HEK293 (cell line): Measurements from ENCODE around the gene PSAPL1.

ENCODE experiments used
- CTCF ChIP-seq: fragments of 450-650 bp; formaldehyde crosslinking; IDR thresholded peaks from 2 replicates; pipeline ENCODE4 v1.5.1; 2016; ENCODE audit warnings: missing biosample characterization, missing genetic modification characterization
- KLF16 ChIP-seq: fragments of 450-650 bp; formaldehyde crosslinking; IDR thresholded peaks from 2 replicates; pipeline ENCODE4 v1.5.1; 2017; ENCODE audit warnings: missing biosample characterization, missing genetic modification characterization
- RBAK ChIP-seq: fragments of 450-650 bp; formaldehyde crosslinking; IDR thresholded peaks from 2 replicates; pipeline ENCODE4 v1.5.1; 2016; ENCODE audit warnings: missing biosample characterization, missing genetic modification characterization
- ZNF274 ChIP-seq, 2 experiments: fragments of 200-500 bp in 1 of 2; fragments of 450-650 bp in 1 of 2; sonication (Bioruptor generic) in 1 of 2; formaldehyde crosslinking in 1 of 2; IDR thresholded peaks; 2 replicates each; pipeline versions ENCODE4 v1.5.1 to v1.6.1; 2014 to 2016; ENCODE audit warnings: borderline replicate concordance in 1 of 2, inconsistent platforms in 1 of 2, low read length in 1 of 2, missing biosample characterization in 1 of 2, missing genetic modification characterization in 1 of 2
- ZNF398 ChIP-seq: fragments of 450-650 bp; formaldehyde crosslinking; IDR thresholded peaks from 2 replicates; pipeline ENCODE4 v1.5.1; 2017; ENCODE audit warnings: missing biosample characterization, missing genetic modification characterization
- ZNF501 ChIP-seq: fragments of 450-650 bp; formaldehyde crosslinking; IDR thresholded peaks from 2 replicates; pipeline ENCODE4 v1.5.1; 2016; ENCODE audit warnings: missing biosample characterization, missing genetic modification characterization
- TF ChIP-seq, protein P1 (sequence below): fragments of 450-650 bp; formaldehyde crosslinking; IDR thresholded peaks from 2 replicates; pipeline ENCODE4 v1.5.1; 2016; ENCODE audit warnings: missing biosample characterization, missing genetic modification characterization

DNA sequence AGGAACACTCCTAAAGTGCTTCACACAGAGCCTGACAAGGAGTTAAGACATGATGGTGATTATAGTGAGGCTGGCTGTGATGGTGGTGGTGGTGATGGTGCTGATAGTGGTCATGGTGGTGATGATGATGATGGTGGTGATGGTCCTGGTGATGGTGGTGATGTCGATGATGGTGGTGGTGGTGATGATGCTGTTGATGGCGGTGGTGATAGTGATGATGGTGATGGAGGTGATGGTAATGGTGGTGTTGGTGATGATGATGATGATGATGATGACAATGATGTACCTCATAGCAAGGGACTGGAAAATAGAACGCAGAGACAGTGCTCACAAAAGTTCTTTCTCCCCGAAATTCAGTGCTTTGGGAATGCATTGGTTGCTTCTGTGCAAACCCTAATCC lies 34.3 kb upstream of the PSAPL1 start:
- no peak for TF ChIP-seq ZNF274 (IDR thresholded peaks at IDR 0.05; ENCODE audit: low read length)
- TF ChIP-seq ZNF274 (tag by site-specific recombination; IDR thresholded peaks at IDR 0.05; ENCODE audit: borderline replicate concordance): no peak
- TF ChIP-seq, protein P1, sequence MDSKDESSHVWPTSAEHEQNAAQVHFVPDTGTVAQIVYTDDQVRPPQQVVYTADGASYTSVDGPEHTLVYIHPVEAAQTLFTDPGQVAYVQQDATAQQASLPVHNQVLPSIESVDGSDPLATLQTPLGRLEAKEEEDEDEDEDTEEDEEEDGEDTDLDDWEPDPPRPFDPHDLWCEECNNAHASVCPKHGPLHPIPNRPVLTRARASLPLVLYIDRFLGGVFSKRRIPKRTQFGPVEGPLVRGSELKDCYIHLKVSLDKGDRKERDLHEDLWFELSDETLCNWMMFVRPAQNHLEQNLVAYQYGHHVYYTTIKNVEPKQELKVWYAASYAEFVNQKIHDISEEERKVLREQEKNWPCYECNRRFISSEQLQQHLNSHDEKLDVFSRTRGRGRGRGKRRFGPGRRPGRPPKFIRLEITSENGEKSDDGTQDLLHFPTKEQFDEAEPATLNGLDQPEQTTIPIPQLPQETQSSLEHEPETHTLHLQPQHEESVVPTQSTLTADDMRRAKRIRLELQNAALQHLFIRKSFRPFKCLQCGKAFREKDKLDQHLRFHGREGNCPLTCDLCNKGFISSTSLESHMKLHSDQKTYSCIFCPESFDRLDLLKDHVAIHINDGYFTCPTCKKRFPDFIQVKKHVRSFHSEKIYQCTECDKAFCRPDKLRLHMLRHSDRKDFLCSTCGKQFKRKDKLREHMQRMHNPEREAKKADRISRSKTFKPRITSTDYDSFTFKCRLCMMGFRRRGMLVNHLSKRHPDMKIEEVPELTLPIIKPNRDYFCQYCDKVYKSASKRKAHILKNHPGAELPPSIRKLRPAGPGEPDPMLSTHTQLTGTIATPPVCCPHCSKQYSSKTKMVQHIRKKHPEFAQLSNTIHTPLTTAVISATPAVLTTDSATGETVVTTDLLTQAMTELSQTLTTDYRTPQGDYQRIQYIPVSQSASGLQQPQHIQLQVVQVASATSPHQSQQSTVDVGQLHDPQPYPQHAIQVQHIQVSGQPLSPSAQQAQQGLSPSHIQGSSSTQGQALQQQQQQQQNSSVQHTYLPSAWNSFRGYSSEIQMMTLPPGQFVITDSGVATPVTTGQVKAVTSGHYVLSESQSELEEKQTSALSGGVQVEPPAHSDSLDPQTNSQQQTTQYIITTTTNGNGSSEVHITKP (tag by site-specific recombination): no peak
- TF ChIP-seq ZNF501: no peak
- TF ChIP-seq ZNF398 (tag by site-specific recombination): no peak
- TF ChIP-seq RBAK (tag by site-specific recombination): no peak
- no peak for TF ChIP-seq CTCF (tag by site-specific recombination)
- TF ChIP-seq KLF16 (tag by site-specific recombination): no peak
